ENCODE results near the gene GARRE1.

The GARRE1 gene

GRCh38 chr19:34288381-34288780 lies 34.0 kb downstream of the GARRE1 start:
- Histone ChIP-seq H3K4me2 (peak overlapping the region in 3 of 11 experiments; percentile 13 to 23 (median 17); a peak in 3 of 22 replicates), H3K27me3 (no peaks in the 10 kb centered on the region), H3K27ac (no peak overlapping the region), H3K9ac (no peak overlapping the region), H3K9me3 (replicated peaks in 1 of 11) (peaks cover 0 to 13% (median 6%) of the 10 kb centered on the region in 11 experiments; a peak in 6 of 22 replicates), H4K20me1 (no peaks in the 10 kb centered on the region), H3K4me3 (no peak overlapping the region), H3K36me3 (peaks cover 0 to 27% (median 5%) of the 10 kb centered on the region in 11 experiments; a peak in 8 of 22 replicates), H3K4me1 (peaks cover 0 to 12% (median 0%) of the 10 kb centered on the region in 10 experiments; a peak in 6 of 20 replicates)
- TF ChIP-seq Cebpa-rat (IDR thresholded peaks at IDR 0.05) = no peak

DNA sequence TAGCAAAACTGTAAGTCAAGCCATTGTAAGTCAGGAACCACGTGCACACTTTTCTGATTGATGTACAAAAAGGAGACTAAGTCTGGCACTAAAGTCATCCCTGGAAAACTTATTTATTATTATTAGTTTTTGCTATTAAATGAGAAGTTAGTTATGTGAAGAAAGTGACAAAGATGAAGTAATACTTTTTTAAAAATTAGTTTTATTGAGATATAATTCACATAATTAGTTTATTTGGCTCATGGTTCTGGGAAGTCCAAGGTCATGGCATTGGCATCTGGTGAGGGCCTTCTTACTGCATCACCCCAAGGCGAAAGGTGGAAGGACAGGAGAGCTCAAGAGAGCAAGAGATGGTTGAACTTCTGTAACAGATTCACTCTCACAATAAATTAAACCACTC lies 36.9 kb downstream of the GARRE1 start:
- H3K4me1 ChIP-seq = peaks cover 0 to 10% (median 0%) of the 10 kb centered on the region in 10 experiments; a peak in 6 of 20 replicates
- no peak overlapping the region for H3K4me2 ChIP-seq
- H3K36me3 ChIP-seq = peaks cover 0 to 14% (median 0%) of the 10 kb centered on the region in 11 experiments; a peak in 3 of 22 replicates
- H3K9me3 ChIP-seq (replicated peaks in 1 of 11) = peaks cover 0 to 13% (median 6%) of the 10 kb centered on the region in 11 experiments; a peak in 6 of 22 replicates
- TF ChIP-seq Cebpa-rat (IDR thresholded peaks at IDR 0.05) = no peak
- H4K20me1 ChIP-seq = no peaks in the 10 kb centered on the region
- no peaks in the 10 kb centered on the region for H3K27me3 ChIP-seq
- H3K9ac ChIP-seq = no peak overlapping the region
- no peak overlapping the region for H3K4me3 ChIP-seq
- no peak overlapping the region for H3K27ac ChIP-seq

- no peaks in the 10 kb centered on the region for H3K27me3 ChIP-seq
- H3K36me3 ChIP-seq = peaks cover 0 to 10% (median 1%) of the 10 kb centered on the region in 11 experiments; a peak in 9 of 22 replicates
- no peak overlapping the region for H3K4me2 ChIP-seq
- no peaks in the 10 kb centered on the region for H3K9me3 ChIP-seq (replicated peaks in 1 of 11)
- H3K4me3 ChIP-seq = no peak overlapping the region
- no peaks in the 10 kb centered on the region for H3K4me1 ChIP-seq
- H3K27ac ChIP-seq = no peak overlapping the region
- no peak overlapping the region for H3K9ac ChIP-seq
- no peaks in the 10 kb centered on the region for H4K20me1 ChIP-seq
- no peak for TF ChIP-seq Cebpa-rat (IDR thresholded peaks at IDR 0.05)
Observed at GRCh38 chr19:34295103-34295502, 40.7 kb downstream of the GARRE1 start.

- no peak overlapping the region for H3K4me3 ChIP-seq
- H3K4me1 ChIP-seq = no peaks in the 10 kb centered on the region
- no peaks in the 10 kb centered on the region for H3K27me3 ChIP-seq
- H3K27ac ChIP-seq = no peak overlapping the region
- H3K4me2 ChIP-seq = no peak overlapping the region
- TF ChIP-seq Cebpa-rat (IDR thresholded peaks at IDR 0.05) = no peak
- H3K9me3 ChIP-seq (replicated peaks in 1 of 11) = no peaks in the 10 kb centered on the region
- H4K20me1 ChIP-seq = no peaks in the 10 kb centered on the region
- no peak overlapping the region for H3K9ac ChIP-seq
- H3K36me3 ChIP-seq = peaks cover 0 to 40% (median 13%) of the 10 kb centered on the region in 11 experiments; a peak in 16 of 22 replicates
Observed at GRCh38 chr19:34298891-34299520, 44.7 kb downstream of the GARRE1 start.

DNA sequence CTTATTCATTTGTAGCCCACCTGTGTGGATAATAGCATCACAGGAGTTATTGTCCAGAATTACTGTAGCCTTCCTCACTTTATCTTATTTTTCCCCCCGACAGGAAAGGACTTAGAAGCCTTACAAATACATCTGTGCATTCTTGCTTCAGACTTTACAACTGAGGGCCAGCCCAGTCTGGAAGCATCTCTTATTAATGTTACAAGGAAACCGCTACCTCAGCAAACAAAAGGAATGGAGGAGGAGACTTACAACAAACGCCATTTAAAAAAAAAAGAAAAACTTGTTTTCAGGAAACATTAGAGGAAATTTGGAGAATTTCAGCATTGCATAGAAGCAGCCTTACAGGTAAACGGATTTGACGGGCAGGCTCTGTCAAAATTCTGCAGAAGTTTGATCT lies 45.2 kb downstream of the GARRE1 start:
- Histone ChIP-seq H4K20me1 (no peaks in the 10 kb centered on the region), H3K9ac (no peak overlapping the region), H3K27me3 (no peaks in the 10 kb centered on the region), H3K4me3 (no peak overlapping the region), H3K9me3 (replicated peaks in 1 of 11) (no peaks in the 10 kb centered on the region), H3K4me2 (no peak overlapping the region), H3K27ac (no peak overlapping the region), H3K4me1 (no peaks in the 10 kb centered on the region), H3K36me3 (peaks cover 0 to 46% (median 16%) of the 10 kb centered on the region in 11 experiments; a peak in 16 of 22 replicates)
- no peak for TF ChIP-seq Cebpa-rat (IDR thresholded peaks at IDR 0.05)

DNA sequence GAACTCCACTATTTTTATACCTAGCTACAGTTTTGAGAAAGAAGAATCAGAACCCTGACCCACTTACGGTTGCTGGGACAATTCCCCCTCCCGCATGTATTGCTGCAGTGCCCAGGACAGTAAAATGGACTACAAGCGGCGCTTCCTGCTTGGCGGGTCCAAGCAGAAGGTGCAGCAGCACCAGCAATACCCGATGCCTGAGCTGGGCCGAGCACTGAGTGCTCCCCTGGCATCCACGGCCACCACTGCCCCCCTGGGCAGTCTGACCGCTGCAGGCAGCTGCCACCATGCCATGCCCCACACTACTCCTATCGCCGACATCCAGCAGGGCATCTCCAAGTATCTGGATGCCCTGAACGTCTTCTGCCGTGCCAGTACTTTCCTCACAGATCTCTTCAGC lies 46.0 kb downstream of the GARRE1 start:
- no peaks in the 10 kb centered on the region for H4K20me1 ChIP-seq
- TF ChIP-seq Cebpa-rat (IDR thresholded peaks at IDR 0.05) = no peak
- H3K27me3 ChIP-seq = no peaks in the 10 kb centered on the region
- no peaks in the 10 kb centered on the region for H3K9me3 ChIP-seq (replicated peaks in 1 of 11)
- H3K4me3 ChIP-seq = no peak overlapping the region
- peaks cover 7 to 54% (median 19%) of the 10 kb centered on the region in 11 experiments; a peak in 17 of 22 replicates for H3K36me3 ChIP-seq
- no peak overlapping the region for H3K9ac ChIP-seq
- H3K27ac ChIP-seq = no peak overlapping the region
- no peaks in the 10 kb centered on the region for H3K4me1 ChIP-seq
- no peak overlapping the region for H3K4me2 ChIP-seq

DNA sequence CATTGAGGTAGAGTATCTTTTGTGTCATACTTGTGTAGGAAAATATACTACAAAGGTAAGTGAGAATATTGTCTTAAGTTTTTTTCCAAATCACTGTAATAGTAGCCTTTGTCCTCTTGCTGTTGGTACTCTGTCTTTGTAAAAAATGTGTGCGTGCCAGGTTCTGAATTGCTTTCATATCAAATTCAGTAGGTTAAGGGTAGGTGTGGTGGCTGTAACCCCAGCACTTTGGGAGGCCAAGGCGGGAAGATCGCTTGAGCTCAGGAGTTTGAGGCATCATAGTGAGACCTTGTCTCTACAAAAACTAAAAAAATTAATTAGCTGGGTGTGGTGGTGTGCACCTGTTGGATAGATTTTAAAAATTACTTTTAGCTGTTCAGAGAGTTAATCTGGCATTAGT lies 46.6 kb downstream of the GARRE1 start:
- no peak for TF ChIP-seq Cebpa-rat (IDR thresholded peaks at IDR 0.05)
- no peak overlapping the region for H3K27ac ChIP-seq
- H3K4me2 ChIP-seq = no peak overlapping the region
- H4K20me1 ChIP-seq = no peaks in the 10 kb centered on the region
- no peaks in the 10 kb centered on the region for H3K27me3 ChIP-seq
- H3K9ac ChIP-seq = no peak overlapping the region
- H3K36me3 ChIP-seq = peaks cover 9 to 60% (median 22%) of the 10 kb centered on the region in 11 experiments; a peak in 17 of 22 replicates
- H3K9me3 ChIP-seq (replicated peaks in 1 of 11) = no peaks in the 10 kb centered on the region
- no peaks in the 10 kb centered on the region for H3K4me1 ChIP-seq
- H3K4me3 ChIP-seq = no peak overlapping the region

Measured in BLaER1 treated with 17β-estradiol and CSF1 and Interleukin-3, amounts not matched to agents 10 nM and 100 nM (cell line).